ENCODE data around the gene ANAPC16.
A peak's percentile ranks its signal among the peaks of the same experiment; 100 is the strongest.
"Not testable (repeated sequence)": the region's sequence is repeated elsewhere in the genome, so short reads cannot be mapped to it uniquely, and the experiment has no call there.

ANAPC16 gene

DNA sequence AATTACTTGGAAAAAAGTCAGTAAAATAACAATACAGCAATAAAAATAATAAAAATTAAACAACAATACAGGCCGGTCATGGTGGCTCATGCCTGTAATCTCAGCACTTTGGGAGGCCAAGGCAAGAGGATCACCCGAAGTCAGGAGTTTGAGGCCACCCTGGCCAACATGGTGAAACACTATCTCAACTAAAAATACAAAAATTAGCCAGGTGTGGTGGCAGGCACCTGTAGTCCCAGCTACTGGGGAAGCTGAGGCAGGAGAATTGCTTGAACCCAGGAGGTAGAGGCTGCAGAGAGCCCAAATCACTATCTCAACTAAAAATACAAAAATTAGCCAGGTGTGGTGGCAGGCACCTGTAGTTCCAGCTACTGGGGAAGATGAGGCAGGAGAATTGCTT lies 4.0 kb upstream of the ANAPC16 start:
- DNase-seq (ENCODE audit: low read depth), result not testable (repeated sequence)

- no peak for DNase-seq (ENCODE audit: low read depth)
These were observed 2.5 kb downstream of the ANAPC16 start for GRCh38 chr10:72218325-72218724.

- DNase-seq (ENCODE audit: low read depth), result no peak
These were observed 2.9 kb downstream of the ANAPC16 start for GRCh38 chr10:72218726-72219125.

DNA sequence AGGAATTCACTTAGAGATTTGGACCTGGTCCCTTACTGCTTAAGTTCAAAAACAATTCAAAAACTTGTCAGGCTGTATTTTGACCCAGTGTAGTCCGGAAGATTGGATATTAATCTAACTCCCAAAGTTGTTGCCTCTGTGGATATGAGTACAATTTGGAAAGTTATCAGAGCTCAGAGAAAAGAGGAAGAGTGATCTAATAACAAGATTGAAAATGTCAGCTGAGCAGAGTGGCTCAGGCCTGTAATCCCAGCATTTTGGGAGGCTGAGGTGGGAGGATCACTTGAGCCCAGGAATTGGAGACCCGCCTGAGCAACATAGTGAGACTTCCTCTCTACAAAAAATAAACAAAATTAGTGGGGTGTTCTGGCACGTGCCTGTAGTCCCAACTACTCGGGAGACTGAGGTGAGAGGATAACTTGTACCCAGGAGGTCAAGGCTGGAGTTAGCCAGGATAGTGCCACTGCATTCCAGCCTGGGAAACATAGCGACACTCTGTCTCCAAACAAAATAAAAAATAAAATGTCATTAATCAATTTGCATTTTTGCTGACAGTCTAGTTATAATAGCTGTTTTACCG lies 3.5 kb downstream of the ANAPC16 start:
- DNase-seq (ENCODE audit: low read depth), result no peak

DNA sequence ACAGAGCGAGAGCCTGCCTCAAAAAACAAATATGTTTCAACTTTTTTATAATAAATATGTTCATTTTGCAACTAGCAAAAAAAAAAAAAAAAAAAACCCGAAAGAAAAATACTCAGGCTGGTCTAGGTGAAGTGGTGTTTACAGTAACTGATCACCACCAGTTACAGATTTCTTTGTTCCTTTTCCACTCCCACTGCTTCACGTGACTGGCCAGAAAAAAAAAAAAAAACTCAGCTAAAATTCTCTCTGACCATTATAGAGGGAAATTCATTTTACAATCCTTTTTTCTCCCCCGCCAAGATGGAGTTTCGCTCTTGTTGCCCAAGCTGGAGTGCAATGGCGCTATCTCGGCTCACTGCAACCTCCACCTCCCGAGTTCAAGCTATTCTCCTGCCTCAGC lies 4.8 kb downstream of the ANAPC16 start:
- DNase-seq (ENCODE audit: low read depth), result no peak

DNA sequence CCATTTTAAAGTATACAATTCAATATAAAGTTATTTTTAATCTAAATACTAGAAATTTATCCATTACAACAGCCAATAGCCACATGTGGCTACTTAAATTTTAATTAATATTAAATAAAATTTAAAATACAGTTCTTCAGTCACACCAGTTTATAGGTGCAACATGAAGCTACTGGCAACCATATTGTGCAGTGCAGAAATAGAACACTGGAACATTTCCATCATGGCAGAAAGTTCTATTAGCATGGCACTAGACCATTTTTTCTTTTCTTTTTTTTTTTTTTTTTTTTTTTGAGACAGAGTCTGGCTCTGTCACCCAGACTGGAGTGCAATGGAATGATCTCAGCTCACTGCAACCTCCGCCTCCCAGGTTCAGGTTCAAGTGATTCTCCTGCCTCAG lies 5.5 kb downstream of the ANAPC16 start:
- no peak for DNase-seq (ENCODE audit: low read depth)

DNA sequence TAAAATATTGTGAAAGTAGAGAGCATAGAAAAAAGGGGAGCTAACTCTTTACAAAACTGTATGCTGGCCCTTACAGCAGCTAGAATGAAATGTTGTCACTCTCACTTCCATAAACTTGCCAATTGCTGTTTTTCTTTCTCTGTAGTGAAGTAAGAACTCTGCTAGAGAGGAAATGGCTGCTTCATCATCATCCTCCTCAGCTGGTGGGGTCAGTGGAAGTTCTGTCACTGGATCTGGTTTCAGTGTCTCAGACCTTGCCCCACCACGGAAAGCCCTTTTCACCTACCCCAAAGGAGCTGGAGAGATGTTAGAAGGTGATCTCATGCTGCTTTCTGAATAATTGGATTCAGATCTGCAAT lies 7.9 kb downstream of the ANAPC16 start:
- DNase-seq (ENCODE audit: low read depth), result no peak

DNA sequence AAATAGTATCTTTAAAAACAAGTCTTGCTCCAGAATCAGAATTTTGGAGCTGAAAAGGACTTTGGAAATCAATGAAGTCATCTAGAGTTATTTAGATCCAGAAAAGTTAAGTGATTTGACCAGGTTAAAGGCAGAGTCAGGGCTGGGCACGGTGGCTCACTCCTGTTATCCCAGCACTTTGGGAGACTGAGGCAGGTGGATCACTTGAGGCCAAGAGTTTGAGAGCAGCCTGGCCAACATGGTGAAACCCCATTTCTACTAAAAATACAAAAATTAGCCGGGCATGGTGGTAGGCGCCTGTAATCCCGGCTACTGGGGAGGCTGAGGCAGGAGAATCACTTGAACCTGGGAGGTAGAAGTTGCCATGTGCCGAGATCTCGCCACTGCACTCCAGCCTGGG lies 8.4 kb downstream of the ANAPC16 start:
- DNase-seq (ENCODE audit: low read depth), result not testable (repeated sequence)

DNA sequence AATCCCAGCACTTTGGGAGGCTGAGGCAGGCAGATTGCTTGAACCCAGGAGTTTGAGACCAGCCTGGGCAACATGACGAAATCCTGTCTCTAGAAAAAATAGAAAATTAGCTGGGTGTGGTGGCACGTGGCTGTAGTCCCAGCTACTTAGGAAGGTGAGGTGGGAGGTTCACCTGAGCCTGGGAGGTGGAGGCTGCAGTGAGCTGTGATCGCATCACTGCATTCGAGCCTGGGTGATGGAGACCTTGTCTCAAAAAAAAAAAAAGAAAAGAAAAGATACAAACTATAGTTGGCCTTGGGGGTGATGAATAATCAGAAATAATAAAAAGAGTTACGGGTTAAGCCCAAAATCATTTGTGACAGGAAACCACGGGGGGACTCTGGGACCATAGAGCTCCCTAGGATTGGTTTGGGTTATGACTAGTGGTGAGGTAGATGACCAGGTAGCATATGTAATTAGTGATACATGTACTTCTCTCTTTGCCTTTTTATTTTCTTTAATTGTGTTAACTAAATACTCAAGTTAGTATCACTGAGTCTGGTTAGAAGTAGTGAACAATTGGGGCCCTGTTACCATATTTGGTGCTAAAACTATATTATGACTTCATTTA lies 10.7 kb downstream of the ANAPC16 start:
- no peak for DNase-seq (ENCODE audit: low read depth)

GRCh38 chr10:72227826-72228225 lies 12.0 kb downstream of the ANAPC16 start:
- no peak for DNase-seq (ENCODE audit: low read depth)

DNA sequence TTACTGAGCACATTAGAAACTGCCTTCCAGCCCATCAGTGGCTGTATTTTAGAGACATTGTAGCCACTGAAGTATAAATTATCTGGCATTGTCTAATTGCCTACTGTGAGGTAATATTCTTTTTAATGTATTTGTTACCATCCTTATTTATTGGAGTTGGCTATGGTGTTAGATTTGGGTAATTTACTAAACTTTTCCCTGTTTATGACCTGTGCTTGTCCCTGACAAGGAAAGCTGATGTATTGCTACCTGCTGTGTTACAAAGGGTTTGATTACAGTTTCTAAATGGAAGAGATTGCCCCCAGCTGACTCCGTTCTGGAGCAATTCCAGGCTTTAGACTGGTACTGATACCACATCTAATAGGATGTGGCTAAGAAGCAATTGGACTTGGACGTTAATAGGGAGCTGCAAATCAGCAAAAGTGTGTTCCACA lies 12.5 kb downstream of the ANAPC16 start:
- no peak for DNase-seq (ENCODE audit: low read depth)

GRCh38 chr10:72229261-72230251 lies 13.7 kb downstream of the ANAPC16 start:
- no peak for DNase-seq (ENCODE audit: low read depth)

DNA sequence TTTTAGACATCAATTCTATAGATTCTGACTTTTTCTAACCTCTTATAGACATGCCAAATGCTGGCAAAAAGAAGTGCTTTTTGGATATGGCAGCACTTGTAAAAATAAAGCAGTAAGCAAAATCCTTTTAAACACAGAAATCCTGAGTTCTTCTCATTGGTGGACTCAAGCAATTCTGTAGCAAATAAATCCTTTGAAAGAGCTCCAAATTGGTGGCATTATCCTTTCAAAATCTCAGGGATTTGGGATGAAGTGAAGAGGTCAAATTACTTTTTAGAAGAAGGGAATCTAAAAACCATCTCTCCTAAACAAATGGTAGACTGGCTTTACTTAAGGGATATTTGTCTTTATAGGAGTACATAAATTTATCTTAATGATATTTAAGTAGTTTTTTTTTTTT lies 17.8 kb downstream of the ANAPC16 start:
- no peak for DNase-seq (ENCODE audit: low read depth)

DNA sequence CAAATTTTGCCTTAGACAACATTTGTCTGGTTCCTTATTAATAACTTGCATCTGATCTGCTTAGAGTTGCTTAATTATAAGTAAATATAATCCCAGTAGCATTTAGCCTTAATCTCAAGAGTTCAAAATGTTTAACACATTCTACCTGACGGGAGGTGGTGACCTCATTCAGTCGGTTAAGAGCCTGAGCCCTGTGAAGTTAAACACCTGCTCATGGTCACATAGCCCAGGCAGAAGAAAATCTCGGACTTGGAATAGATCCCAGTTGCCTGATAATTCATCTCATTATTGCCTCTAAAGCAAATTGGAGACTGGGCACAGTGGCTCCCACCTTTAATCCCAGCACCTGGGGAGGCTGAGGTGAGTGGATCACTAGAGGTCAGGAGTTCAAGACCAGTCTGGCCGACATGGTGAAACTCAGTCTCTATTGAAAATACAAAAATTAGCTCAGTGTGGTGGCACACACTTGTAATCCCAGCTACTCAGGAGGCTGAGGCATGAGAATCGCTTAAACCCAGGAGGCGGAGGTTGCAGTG lies 18.8 kb downstream of the ANAPC16 start:
- no peak for DNase-seq (ENCODE audit: low read depth)

DNA sequence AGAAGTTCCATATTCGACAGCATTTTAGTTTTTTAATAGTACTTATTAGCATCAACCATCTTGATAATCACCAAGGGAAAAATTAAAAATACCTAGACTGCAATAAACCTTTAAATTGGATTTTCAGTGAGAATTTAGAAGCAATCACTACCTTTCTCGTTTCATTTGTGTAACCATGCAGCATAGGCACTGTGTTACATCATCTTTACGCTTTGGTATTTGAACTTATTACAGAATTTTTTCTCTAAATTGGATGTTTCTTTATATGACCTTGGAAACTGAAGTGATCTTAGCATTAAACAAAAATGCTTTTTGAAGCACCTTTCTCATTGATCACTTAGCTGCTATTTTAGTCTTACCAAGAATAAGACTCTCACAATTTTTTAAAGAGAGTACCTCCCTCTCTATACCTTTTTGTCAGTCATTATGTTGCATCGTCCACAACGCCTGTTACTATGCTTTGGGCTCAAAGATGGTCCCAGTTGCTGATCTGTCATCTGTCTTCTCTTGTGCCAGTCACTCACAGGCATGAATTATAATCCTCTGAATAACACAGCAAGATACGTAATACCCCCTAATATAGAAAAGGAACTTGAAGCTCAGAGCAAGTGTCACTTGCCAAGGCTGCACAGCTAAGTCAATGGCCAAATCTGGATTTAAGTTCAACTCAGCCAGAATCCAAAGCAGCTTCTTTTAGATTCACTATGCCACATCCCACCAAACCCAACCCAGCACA lies 19.9 kb downstream of the ANAPC16 start:
- DNase-seq (ENCODE audit: low read depth), result no peak

DNA sequence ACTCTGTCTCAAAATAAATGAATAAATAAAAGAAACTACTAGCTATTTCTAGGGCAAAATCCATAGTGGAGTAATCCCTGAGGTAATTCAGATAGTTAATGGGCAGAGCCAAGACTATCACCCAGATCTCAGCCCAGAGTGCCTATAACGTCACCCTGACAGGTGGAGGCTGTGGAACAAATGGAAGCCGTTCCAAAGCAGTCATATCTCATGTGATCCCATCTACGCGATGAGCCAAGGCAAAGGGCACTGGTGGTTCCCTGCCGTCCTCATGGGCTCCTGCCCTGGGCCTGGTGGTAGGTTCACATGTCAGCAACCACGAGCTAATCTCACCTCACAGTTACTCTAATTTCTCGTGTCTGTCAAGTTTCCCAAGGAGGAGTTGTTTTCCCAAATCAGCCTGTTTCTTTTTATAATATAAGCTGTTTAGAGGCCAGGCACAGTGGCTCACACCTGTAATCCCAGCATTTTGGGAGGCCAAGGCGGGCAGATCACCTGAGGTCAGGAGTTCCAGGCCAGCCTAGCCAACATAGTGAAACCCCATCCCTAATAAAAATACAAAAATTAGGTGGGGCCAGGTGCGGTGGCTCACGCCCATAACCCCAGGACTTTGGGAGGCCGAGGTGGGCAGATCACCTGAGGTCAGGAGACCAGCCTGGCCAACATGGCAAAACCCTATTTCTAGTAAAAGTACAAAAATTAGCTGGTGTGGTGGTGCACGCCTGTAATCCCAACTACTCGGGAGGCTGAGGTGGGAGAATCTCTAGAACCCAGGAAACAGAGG lies 22.8 kb downstream of the ANAPC16 start:
- no peak for DNase-seq (ENCODE audit: low read depth)

DNA sequence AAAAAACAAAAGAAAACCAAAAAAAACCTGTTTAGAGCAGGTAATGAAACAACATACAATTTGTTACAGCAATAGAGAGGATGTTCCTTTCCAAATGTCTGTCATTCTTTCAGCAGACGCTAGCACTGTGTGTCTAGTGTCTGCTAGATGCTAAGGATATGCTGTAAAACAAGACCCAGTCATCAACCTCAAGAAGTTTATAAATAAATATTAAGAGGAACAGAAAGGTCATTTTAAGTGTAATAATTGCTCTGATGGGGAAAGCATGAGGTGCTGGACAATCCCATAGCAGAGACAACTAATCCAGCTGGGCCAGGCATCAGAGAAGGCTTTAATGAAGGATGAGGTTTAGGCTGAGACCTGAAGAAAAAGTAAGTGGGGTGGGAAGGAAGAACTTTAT lies 23.6 kb downstream of the ANAPC16 start:
- DNase-seq (ENCODE audit: low read depth), result no peak

DNA sequence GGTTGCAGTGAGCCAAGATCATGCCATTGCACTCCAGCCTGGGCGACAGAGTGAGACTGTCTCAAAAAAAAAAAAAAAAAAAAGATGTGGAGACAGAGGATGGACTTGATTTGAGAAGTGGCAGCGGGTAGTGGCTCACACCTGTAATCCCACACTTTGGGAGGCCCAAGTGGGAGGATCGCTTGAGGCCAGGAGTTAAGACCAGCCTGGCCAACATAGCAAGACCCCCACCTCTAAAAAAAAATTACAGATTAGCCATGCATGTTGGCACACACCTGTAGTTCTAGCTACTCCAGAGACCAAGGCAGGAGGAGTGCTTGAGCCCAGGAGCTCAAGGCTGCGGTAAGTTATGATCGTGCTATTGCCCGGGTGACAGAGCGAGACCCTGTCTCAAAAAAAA lies 24.6 kb downstream of the ANAPC16 start:
- no peak for DNase-seq (ENCODE audit: low read depth)

DNA sequence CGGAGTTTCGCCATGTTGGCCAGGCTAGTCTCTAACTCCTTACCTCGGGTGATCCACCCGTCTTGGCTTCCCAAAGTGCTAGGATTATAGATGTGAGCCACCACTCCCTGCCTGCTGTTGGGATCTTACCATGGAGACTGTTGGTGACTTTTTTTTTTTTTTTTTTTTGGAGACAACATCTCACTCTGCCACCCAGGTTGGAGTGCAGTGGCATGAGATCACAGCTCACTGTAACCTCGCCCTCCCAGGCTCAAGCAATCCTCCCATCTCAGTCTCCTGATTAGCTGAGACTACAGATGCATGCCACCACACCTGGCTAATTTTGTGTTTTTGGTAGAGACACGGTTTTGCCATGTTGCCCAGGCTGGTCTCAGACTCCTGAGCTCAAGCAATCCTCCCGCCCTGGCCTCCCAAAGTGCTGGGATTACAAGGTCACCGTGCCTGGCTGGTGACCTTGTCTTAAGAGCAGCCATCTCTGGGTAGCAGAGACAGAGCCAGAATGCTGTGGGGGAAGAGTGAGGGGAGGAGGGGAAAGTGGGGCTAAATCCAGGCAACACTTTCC lies 26.0 kb downstream of the ANAPC16 start:
- DNase-seq (ENCODE audit: low read depth), result no peak

- DNase-seq (ENCODE audit: low read depth), result peak; percentile 21
These were observed 26.9 kb downstream of the ANAPC16 start for GRCh38 chr10:72242675-72243074.

DNA sequence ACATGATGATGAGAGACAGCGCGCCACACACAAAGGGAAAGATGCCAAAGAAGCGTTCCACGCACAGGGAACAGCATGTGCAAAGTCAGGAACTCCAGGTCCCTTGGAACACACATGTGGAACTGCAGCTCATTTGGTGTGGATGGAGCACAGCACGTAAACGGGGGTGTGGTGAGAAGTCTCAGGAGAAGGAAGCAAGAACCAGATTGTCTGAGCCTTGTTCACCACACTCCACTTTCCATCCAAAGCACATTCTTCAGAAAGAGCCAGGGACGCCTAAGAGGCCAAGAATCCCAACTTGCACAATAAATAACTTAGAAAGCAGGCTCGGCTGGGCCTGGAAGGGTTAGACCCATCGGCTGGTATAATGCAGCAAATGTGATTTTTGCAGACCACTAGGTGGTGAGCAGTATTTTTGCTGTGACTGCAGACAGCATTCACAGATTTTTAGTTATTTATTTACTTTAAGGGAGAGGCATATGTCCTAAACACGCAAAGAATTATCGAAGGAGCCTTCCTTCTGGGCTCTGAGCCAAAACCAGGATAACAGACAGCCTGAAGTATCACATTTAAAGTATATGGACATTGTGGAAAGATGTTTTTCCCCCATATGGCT lies 28.1 kb downstream of the ANAPC16 start:
- DNase-seq (ENCODE audit: low read depth), result no peak
